GM19395 (cell line): ENCODE data around the gene ARHGAP29.

Source experiments
- ATAC-seq: cut with Tn5 transposase; IDR thresholded peaks from one replicate; pipeline ENCODE4 v1.9.1; 2021; ENCODE audit warnings: mild to moderate bottlenecking, moderate library complexity; ENCODE audit not compliant: unreplicated experiment

ARHGAP29 gene

DNA sequence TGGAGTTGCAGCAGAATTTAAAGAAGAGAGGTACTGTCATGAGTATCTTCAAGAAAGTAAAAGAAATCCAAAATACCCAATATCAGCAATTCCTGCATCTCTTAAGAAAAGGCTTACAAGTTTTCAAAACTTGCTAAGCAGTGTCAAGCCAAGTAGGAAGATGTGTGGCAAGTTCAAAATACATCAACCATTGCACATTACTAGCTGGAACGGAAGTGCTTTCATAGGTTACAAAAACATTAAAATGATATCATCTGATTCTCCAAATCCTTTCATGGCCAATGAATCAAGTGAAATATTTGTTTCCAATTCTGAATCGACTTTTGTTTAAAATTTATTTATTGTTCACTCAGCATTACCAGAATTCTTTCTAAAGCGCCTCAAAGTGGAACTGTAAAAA is 110.7 kb downstream of the ARHGAP29 start:
- no peak for ATAC-seq

DNA sequence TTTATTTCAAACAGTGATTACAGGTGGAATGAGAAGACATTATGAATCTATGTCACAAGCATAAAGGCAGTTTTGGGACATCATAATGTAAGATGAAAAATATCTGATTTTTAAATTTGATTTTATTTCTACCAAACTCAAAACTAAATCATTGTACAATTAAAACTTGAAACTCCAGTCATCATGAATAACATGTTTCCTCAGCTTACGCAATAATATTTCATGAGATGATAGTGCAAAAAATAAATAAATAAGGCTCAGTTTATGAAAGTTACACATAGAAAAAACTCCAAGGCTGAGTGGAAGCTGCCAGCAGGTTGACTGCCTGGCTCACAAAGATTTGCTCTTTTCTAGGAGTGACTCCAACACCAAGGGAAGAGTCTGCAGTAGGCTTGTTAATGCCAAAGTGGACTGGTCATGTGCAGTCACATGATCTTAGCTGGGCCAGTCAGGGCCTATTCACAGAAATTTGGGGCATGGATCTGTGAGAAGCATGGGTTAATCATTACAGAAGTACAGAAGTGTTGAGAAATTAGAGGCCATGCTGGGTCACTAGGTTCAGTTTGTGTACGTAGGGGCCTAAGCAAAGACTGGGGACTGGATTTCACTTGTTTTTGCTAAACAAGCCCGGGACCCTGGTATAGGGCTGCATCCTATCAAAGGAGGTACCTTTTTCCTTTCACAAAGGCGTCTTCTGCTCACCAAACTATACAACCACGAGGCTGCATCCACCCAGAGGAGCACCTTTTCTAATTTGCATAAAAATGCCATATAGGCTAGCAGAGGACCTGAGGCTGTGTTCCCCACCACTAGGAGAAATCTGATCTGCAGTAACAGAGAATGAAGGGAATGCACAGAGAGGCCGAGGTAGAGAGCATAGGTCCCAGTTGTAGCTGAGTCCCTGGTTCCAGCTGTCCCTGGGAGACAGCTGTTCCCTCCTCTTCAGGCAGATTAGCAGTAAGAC is 111.6 kb downstream of the ARHGAP29 start:
- no peak for ATAC-seq

DNA sequence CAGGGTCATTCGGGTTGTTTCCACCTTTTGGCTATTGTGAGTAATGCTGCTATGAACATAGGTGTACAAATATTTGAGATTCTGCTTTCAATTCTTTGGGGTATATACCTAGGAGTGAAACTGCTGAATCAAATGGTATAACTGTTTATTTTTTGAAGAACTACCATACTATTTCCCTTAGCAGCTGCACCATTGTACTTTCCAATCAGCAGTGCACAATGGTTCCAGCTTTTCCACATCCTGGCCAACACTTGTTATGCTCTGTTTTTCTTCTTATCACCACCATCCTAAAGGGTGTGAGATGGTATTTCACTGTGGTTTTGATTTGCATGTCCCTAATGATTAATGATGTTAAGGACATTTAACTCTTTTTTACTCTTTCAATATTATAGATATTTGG is 112.8 kb downstream of the ARHGAP29 start:
- no peak for ATAC-seq

DNA sequence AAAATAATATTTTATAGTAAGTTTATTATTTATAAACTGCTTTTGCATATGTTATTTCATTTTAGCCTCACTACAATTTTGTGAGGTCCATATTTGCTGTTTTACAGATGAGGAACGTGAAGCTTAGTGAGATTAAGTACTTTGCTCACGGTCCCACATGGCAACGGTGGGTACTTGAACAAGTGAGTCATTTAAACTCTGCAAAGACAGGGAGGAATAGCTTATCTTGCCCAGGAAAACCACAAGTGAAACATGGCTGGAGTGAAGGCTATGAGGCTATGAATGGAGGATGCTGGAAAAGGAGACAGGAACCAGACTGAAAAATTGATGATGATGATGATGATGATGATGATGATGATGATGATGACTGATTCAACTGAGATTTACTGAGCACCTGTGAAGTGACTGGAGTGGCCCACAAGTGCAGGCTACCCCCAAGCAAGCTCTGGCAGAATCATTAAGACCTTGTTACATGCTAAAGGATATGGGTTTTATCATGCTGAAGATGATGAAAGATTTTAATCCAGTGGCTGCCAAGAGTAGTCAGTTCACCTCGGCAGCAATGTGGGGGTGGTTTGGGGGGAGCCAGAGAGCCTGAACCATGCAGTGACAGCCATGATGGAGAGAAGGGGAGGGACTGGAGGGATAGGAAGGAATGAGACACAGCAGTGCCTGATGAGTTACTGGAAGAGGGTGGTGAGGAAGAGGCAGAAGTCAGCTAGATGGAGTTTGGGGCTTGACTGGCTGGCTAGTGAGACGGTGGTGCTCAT is 115.0 kb downstream of the ARHGAP29 start:
- no peak for ATAC-seq
